RWPE1 (cell line): ENCODE data around the gene ZFAND3.

Source experiments
- CTCF ChIA-PET: fragments of 350-600 bp; sonication (Branson Sonifier 250); formaldehyde crosslinking; extraction: SDS; loops from one replicate; lab custom pipeline; 2021; lab: Yijun Ruan, JAX
- POLR2A ChIA-PET: fragments of 400-600 bp; formaldehyde crosslinking; extraction: SDS; loops from one replicate; lab custom pipeline; 2020; ENCODE audit warnings: antibody characterized with exemption; ENCODE audit not compliant: low non-redundant PET; lab: Yijun Ruan, JAX
- DNase-seq: peaks from one replicate; pipeline ENCODE4 v3.0.0; 2012; ENCODE audit warnings: low spot score
- H3K27ac ChIP-seq: fragments of 450-650 bp; 2 replicates; pipeline ENCODE4 v1.5.1; 2017
- TF ChIP-seq, protein P1 (sequence below): fragments of 450-650 bp; conservative IDR thresholded peaks from 2 replicates; pipeline ENCODE4 v1.5.1; 2017; ENCODE audit warnings: low read depth, mild to moderate bottlenecking

ZFAND3 gene

DNA sequence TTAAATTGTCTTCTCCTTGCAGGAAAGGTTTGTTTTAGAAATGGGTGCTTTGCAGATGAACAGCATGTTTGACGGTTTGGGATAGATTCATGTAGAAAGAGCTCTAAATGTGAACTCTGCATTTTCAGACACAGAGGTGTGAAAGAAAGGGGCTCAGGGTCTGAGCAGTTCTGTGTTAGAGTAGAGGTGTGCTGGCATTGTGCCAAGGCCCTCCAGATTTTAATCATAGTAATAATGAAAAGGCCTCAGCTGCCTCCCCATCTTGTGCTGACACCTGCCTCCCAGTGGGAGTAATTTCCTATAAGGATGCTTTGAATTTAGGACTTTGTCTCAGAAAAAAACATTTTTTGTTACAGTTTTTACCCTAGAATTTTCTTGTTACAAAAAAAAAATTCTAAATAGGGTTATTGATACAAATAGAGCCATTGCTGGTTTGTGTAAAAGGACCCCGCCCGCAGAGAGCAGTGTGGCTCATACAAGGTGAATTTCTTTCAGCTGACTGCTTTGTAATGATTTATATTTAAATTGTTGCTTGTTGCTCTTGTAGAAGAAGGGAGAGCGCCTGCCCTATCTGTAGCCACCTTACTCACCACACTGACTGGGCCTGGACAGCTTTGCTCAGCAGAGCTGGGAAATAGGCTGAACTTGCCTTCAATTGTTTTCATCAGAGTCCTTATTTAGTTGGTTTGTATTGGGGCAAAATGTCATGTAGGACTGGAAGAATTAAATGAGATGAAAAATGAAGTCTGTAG is 294.5 kb downstream of the ZFAND3 start:
- CTCF ChIA-PET: interaction anchor here (0.7 kb wide), 1 partner anchor 22 kb away, joined by 4 read pairs; no protein-coding TSS in a partner anchor
- POLR2A ChIA-PET: no interaction called here
- TF ChIP-seq, protein P1, sequence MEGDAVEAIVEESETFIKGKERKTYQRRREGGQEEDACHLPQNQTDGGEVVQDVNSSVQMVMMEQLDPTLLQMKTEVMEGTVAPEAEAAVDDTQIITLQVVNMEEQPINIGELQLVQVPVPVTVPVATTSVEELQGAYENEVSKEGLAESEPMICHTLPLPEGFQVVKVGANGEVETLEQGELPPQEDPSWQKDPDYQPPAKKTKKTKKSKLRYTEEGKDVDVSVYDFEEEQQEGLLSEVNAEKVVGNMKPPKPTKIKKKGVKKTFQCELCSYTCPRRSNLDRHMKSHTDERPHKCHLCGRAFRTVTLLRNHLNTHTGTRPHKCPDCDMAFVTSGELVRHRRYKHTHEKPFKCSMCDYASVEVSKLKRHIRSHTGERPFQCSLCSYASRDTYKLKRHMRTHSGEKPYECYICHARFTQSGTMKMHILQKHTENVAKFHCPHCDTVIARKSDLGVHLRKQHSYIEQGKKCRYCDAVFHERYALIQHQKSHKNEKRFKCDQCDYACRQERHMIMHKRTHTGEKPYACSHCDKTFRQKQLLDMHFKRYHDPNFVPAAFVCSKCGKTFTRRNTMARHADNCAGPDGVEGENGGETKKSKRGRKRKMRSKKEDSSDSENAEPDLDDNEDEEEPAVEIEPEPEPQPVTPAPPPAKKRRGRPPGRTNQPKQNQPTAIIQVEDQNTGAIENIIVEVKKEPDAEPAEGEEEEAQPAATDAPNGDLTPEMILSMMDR: no peak
- no peak overlapping the region for H3K27ac ChIP-seq
- no peak for DNase-seq

DNA sequence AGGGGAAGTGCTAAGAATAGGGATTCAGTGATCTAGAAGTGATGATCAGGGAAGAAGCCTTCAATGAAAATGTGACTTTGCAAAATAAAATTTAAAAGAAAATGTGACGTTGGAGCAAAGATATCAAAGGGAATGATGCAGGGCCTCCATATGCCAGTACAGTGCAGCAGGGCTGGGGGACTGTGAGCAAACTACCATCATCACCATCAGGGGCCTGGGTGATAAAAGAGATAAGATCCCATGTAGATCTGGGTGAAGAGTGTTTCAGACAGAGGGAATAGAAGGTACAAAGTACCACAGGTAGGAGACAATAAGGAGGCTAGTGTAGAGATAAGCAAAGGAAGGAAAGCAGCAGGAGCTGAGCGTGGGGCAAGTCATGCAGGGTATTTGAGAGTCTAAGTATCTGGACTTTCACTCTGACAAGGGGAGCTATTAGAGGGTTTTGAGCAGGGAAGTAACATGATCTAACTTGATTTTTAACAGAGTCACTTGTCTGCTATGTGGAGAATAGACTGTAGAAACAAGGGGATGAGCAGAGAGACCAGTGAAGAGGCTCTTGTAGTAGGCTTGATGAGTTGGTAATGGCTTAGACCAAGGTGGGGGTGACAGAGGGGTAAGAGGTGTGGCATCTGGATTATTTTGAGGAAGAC is 295.6 kb downstream of the ZFAND3 start:
- POLR2A ChIA-PET: no interaction called here
- H3K27ac ChIP-seq: no peak overlapping the region
- DNase-seq: no peak
- CTCF ChIA-PET: interaction anchor here (0.7 kb wide), 1 partner anchor 307 kb away, joined by 5 read pairs; no protein-coding TSS in a partner anchor
- TF ChIP-seq, protein P1: no peak

GRCh38 chr6:38115626-38116008 is 296.1 kb downstream of the ZFAND3 start:
- no peak for DNase-seq
- CTCF ChIA-PET: no interaction called here
- H3K27ac ChIP-seq: no peak overlapping the region
- TF ChIP-seq, protein P1: no peak
- POLR2A ChIA-PET: no interaction called here

DNA sequence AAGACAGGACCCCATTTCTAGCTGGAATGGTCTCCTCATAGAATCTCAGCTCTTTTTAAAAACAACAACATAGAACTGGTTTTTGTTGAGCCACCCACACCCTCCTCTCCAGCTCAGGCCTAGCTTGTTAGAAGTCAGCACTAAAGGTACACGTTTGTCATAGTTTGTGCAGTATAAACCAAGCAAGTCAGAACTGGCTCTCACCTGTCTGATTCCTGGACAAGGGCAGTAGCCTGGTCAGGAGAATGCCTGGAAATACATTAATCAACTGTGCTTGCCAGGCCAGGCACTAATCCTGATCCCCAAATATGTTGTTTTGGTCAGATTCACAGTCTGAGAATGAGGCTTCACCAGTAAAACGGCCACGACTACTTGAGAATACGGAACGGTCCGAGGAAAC is 296.7 kb downstream of the ZFAND3 start:
- TF ChIP-seq, protein P1: no peak
- ChIA-PET POLR2A (no interaction called here), CTCF (interaction anchor here (0.6 kb wide), 1 partner anchor 99 kb away, joined by 3 read pairs; no protein-coding TSS in a partner anchor)
- DNase-seq: peak; percentile 14
- H3K27ac ChIP-seq: no peak overlapping the region

- POLR2A ChIA-PET: no interaction called here
These were observed 297.8 kb downstream of the ZFAND3 start for GRCh38 chr6:38117281-38117680.

GRCh38 chr6:38118791-38119365 is 299.4 kb downstream of the ZFAND3 start:
- ChIA-PET CTCF (no interaction called here), POLR2A (no interaction called here)
- no peak for DNase-seq
- TF ChIP-seq, protein P1: no peak
- H3K27ac ChIP-seq: no peak overlapping the region

More at GRCh38 chr6:38117281-38117680, 297.8 kb downstream of the ZFAND3 start:
- no peak overlapping the region for H3K27ac ChIP-seq
- DNase-seq: no peak
- CTCF ChIA-PET: interaction anchor here (0.6 to 0.7 kb wide), 2 partner anchors 385 to 827 kb away, joined by 3 read pairs; no protein-coding TSS in a partner anchor
- TF ChIP-seq, protein P1: no peak
